GM19372 (cell line): ENCODE results near the gene SLC23A1.
"Not testable (repeated sequence)": the region's sequence is repeated elsewhere in the genome, so short reads cannot be mapped to it uniquely, and the experiment has no call there.

Source experiments
- ATAC-seq: cut with Tn5 transposase; IDR thresholded peaks from one replicate; pipeline ENCODE4 v1.9.1; 2021; ENCODE audit warnings: mild to moderate bottlenecking, low read depth, moderate library complexity; ENCODE audit not compliant: unreplicated experiment

SLC23A1 gene

DNA sequence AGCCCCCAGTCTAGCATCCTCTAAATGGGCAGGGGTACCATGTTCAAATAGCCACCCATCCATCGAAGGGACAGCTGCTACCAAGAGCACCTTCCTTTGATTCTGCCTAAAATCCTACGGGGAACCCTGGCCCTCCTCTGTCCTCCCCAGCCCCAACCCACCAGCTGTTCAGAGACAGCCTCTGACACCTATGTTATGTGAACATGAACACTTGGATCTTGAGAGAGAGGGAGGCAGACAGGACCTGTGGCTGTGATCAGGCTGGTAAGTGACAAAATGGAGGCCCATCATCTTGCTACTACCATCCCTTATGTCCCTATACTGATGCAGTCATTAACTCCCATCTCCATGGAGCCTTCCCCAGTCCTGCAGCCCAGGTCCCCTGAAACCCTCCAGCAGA is 8.2 kb downstream of the SLC23A1 start:
- ATAC-seq, result no peak

- ATAC-seq, result no peak
Observed at GRCh38 chr5:139371482-139372435, 11.3 kb downstream of the SLC23A1 start.

DNA sequence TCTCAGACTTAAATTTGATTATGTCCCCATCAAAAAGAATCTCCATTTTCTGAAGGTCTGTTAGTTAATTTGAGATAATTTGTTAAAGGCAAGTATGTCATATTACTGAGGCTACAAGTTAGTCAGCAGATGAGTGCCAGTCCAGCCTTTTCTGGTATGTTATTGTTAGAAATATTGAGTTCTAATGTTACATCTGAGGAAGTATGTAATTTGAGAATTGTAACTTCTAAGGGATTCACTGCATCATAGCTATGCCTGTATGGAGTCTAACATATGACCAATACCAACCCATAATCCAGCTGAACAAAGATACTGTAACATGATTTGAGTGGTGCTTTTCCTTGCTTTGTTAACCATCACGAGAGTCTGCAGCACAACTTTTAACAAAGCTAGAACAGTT is 13.9 kb downstream of the SLC23A1 start:
- no peak for ATAC-seq

- no peak for ATAC-seq
Observed at GRCh38 chr5:139368613-139369012, 14.5 kb downstream of the SLC23A1 start.

DNA sequence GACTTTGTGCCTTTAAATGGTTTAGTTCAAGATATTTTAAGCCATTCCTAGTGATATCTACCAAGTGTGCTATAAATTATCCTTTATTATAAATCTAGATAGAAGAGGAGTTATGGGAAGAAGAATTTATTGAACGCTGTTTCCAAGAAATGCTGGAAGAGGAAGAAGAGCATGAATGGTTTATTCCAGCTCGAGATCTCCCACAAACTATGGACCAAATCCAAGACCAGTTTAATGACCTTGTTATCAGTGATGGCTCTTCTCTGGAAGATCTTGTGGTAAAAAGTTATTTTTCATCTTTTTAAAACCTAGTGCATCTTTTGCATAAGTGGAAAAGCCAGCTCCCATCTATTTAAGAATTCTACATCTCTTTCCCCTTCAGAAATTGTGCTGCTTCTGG is 18.6 kb downstream of the SLC23A1 start:
- ATAC-seq, result no peak

DNA sequence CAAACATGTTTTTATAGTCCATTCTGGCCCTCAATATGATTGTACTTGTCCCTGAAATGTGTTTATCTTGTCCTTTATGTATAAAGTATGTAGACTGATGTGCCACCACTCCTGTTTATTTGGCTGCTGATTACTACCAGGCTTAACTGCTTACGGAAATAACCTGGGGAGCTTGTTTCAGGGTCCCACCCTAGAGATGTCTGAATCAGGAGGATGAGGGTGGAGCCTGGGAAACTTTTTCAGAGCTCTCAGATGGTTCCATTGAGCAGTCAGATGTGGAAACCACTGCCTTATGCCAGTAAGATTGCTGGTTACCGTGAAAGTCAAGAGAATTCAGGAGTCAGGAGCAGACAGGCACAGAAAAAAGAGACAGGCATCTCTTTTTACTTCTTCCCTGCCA is 19.2 kb downstream of the SLC23A1 start:
- ATAC-seq, result no peak

- ATAC-seq, result no peak
Observed at GRCh38 chr5:139361835-139362429, 21.2 kb downstream of the SLC23A1 start.

- no peak for ATAC-seq
Observed at GRCh38 chr5:139360384-139360783, 22.7 kb downstream of the SLC23A1 start.

DNA sequence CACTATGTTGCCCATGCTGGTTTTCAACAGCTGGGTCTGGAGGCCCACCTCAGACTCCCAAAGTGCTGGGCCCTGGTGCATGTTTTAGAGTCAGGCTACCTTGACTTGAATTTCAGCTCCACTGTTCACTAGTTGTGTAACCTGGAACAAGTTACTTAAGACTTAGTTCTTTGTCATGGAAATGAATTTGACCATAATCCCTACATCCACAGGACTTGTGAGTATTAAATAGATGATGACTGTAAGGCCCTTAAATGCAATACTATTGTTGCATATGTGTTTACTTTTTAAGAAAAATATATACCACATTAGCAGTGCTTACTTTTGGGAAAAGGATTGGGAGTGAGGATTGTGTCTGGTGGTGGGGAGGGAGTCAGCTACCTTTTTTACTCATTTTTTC is 25.0 kb downstream of the SLC23A1 start:
- no peak for ATAC-seq

GRCh38 chr5:139355900-139356299 is 27.2 kb downstream of the SLC23A1 start:
- ATAC-seq, result not testable (repeated sequence)

DNA sequence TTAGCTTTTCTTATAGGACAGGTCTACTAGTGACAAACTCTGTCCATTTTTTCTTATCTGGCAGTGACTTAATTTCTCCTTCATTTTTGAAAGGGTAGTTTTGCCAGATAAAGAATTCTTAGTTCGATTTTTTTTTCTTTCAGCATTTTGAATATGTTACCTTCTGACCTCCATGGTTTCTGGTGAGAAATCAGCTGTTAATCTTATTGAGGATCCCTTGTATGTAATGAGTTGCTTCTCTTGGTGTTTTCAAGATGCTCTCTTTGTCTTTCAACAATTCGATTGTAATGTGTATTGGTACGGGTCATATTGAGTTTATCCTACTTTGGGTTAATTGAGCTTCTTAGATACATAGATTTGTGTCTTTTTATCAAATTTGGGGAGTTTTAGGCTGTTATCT is 28.9 kb downstream of the SLC23A1 start:
- ATAC-seq, result no peak

DNA sequence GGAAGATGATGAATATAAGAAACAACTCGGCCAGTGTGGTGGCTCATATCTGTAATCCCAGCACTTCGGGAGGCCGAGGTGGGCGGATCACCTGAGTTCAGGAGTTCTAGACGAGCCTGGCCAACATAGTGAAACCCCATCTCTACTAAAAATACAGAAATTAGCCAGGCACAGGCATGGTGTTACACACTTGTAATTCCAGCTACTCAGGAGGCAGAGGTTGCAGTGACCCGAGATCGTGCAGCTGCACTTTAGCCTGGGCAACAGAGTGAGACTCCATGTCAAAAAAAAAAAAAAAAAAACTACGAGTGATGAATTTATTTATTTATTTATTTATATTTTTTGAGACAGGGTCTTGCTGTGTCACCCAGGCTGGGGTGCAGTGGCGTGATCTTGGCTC is 35.2 kb downstream of the SLC23A1 start:
- not testable (repeated sequence) for ATAC-seq

DNA sequence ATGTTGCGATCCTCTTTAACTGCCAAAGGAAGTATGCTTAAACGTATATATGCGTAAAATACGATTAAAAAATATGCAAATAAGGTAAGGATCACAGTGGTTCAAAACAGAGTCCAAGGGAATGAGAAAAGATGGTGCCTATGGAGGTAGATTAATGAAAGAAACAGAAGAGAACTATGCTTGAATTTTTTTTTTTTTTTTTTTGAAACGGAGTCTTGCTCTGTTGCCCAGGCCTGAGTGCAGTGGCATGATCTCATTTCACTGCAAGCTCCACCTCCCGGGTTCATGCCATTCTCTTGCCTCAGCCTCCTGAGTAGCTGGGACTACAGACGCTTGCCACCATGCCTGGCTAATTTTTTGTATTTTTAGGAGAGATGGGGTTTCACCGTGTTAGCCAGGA is 37.7 kb downstream of the SLC23A1 start:
- not testable (repeated sequence) for ATAC-seq

DNA sequence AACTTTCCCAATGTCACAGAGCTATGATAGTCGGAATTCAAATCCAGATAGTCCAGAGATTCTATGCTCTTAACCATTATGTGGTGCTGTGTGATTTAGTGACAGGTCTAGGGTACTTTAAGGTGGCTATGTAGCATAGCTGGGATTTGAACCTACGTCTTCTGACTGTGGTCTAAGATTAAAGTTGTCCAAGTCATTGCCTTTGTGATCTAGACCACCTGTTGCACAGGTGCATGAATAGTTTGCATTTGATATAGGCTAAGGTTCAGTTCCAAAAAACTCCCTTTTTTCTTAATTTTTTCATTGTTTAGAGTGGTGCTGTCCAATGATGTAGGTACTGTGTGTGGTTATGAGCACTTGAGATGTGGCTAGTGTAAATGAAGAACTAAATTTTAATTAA is 38.9 kb downstream of the SLC23A1 start:
- ATAC-seq, result no peak

GRCh38 chr5:139343476-139343875 is 39.6 kb downstream of the SLC23A1 start:
- no peak for ATAC-seq

DNA sequence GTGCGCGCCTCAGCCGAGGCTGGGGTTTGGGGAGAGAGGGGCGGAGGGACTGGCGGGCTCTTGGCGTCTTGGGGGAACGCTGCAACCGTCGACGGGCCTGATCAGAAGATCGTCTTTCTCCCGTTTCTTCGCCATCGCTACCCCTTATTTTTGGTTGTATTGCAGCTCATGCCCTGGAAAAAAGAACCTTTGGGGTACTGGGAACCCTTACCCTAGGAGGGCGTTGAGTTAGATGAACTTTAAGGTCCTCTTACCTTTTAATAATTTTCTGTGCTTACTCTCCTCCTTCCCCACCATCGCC is 40.7 kb downstream of the SLC23A1 start:
- ATAC-seq, result peak; percentile 49

- peak; percentile 91 for ATAC-seq
Observed at GRCh38 chr5:139341689-139342422, 41.2 kb downstream of the SLC23A1 start, which contains the start of gene PAIP2. TSS of gene PAIP2 (plus strand) at chr5:139341854. CDS start at chr5:139363785, 21,931 bp downstream.

GRCh38 chr5:139341187-139341688 is 41.9 kb downstream of the SLC23A1 start:
- no peak for ATAC-seq

DNA sequence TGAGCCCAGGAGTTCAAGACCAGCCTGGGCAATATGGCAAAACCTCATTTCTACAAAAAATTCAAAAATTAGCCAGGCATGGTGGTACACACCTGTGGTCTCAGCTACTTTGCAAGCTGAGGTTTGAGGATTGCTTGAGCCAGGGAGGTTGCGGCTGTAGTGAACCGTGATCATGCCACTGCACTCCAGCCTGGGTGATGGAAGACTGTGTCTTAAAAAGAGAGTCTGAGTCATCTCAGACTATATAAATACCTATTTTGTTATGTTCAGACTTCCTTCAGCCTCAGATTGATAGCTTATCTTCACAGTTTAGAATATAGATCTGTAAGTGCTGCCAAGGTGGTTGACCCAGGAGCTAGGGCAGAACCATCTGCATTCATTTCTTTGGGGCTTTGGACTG is 43.0 kb downstream of the SLC23A1 start:
- ATAC-seq, result no peak

GRCh38 chr5:139335811-139336210 is 47.3 kb downstream of the SLC23A1 start:
- ATAC-seq, result no peak
